Thyroid gland (tissue), 4 donors: Measurements from ENCODE around the gene KIRREL3. TPM values are rescaled to one million over a fixed set of nuclear protein-coding genes. Genes with fewer than 3 reads are reported as not detected.

ENCODE experiments used
- DNase-seq, 2 donors: peaks; one replicate each; pipeline ENCODE4 v3.0.0-alpha.2; 2019
- H3K27ac ChIP-seq, 3 donors: fragments of 200-600 bp; sonication (generic); 1 replicate in 2 of 3; 2 replicates in 1 of 3; pipeline ENCODE4 v1.5.1; 2016 to 2019; ENCODE audit warnings: mild to moderate bottlenecking in 1 of 3, moderate library complexity in 1 of 3
- H3K27me3 ChIP-seq: fragments of 200-600 bp; sonication (generic); one replicate; pipeline ENCODE4 v1.5.1; 2019
- H3K36me3 ChIP-seq, 2 donors: fragments of 200-600 bp; sonication (generic); one replicate each; pipeline ENCODE4 v1.5.1; 2016 to 2019
- H3K4me1 ChIP-seq, 2 donors: fragments of 200-600 bp; sonication (generic); one replicate each; pipeline ENCODE4 v1.5.1; 2017 to 2019
- H3K4me3 ChIP-seq, 3 donors: fragments of 200-600 bp; sonication (generic); replicated peaks in 1 of 3; 1 replicate in 2 of 3; 2 replicates in 1 of 3; pipeline ENCODE4 v1.5.1; 2016; ENCODE audit warnings: mild to moderate bottlenecking in 1 of 3
- H3K9me3 ChIP-seq: fragments of 200-600 bp; sonication (generic); one replicate; pipeline ENCODE4 v1.5.1; 2017
- CTCF ChIP-seq, 6 experiments: fragments of 200-600 bp in 3 of 6; fragments of 450-650 bp in 3 of 6; sonication (generic) in 3 of 6; IDR thresholded peaks; one replicate each; pipeline ENCODE4 v1.5.1; 2016 to 2019; ENCODE audit warnings: antibody characterized with exemption in 6 of 6, mild to moderate bottlenecking in 2 of 6, inconsistent platforms in 1 of 6, moderate library complexity in 1 of 6
- POLR2A ChIP-seq, 2 donors: fragments of 450-650 bp; IDR thresholded peaks; one replicate each; pipeline ENCODE4 v1.6.1; 2017; ENCODE audit warnings: antibody characterized with exemption in 2 of 2, mild to moderate bottlenecking in 2 of 2, moderate library complexity in 1 of 2
- WGBS, 2 donors: methylation state at CpG; one replicate each; pipeline ENCODE4 v1.1.5; 2017; 5-methylcytosine and 5-hydroxymethylcytosine counted together
- intact Hi-C: fragments of 100-400 bp; cut with DNase I; formaldehyde crosslinking; loops from one replicate; pipeline ENCODE4 v1.15.1; 2023
- total RNA-seq, 4 donors: library from RNA; depleted of rRNA; stranded (reverse); fragments of >200 nt; gene quantifications; one replicate each; pipeline ENCODE4 v1.2.3, GENCODE V29; 2016

KIRREL3 gene
- total RNA-seq, 4 donors from 2014 or later, result 0.78 TPM; not detected in 3

DNA sequence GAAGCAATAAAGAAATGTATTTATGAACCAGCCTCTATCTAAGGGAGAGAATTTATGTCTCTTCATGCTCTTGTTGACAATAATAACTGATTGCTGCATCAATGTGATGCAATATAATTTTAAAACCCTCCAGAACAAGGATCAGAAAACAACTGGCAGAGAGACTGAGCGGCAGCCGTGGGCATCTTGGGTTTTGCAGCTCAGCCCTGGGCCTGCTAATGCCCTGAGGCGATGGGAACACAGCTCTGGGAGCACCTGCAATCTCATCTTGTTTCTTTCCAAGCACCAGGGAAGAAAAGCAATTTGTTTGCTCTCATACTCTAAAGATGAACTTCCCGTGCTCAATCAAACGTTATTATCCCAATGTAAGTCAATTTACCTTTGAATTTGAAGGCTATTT, 399.4 kb downstream of the KIRREL3 start:
- no peak for DNase-seq
- WGBS, 2 donors, result 83 to 91% methylated on average over 5 of the region's 5 CpGs
- H3K36me3 ChIP-seq, result no peaks in the 10 kb centered on the region
- H3K4me3 ChIP-seq, result no peak overlapping the region
- H3K27ac ChIP-seq, result no peak overlapping the region
- TF ChIP-seq CTCF (IDR thresholded peaks at IDR 0.05), result no peak
- no peak for TF ChIP-seq POLR2A (IDR thresholded peaks at IDR 0.05)
- no peaks in the 10 kb centered on the region for H3K9me3 ChIP-seq
- H3K4me1 ChIP-seq, result no peaks in the 10 kb centered on the region
- intact Hi-C loops, result no loop called here
- no peaks in the 10 kb centered on the region for H3K27me3 ChIP-seq

GRCh38 chr11:126599217-126599897, 401.2 kb downstream of the KIRREL3 start:
- H3K27ac ChIP-seq, result no peak overlapping the region
- peaks cover 8 to 9% of the 10 kb centered on the region in 2 donors for H3K4me1 ChIP-seq
- no peaks in the 10 kb centered on the region for H3K27me3 ChIP-seq
- H3K4me3 ChIP-seq, result no peak overlapping the region
- H3K36me3 ChIP-seq, result no peaks in the 10 kb centered on the region
- H3K9me3 ChIP-seq, result no peaks in the 10 kb centered on the region
- 83 to 93% methylated on average over 7 of the region's 7 CpGs for WGBS, 2 donors
- TF ChIP-seq POLR2A (IDR thresholded peaks at IDR 0.05), result no peak
- no peak for TF ChIP-seq CTCF (IDR thresholded peaks at IDR 0.05)
- no peak for DNase-seq
- intact Hi-C loops, result no loop called here

DNA sequence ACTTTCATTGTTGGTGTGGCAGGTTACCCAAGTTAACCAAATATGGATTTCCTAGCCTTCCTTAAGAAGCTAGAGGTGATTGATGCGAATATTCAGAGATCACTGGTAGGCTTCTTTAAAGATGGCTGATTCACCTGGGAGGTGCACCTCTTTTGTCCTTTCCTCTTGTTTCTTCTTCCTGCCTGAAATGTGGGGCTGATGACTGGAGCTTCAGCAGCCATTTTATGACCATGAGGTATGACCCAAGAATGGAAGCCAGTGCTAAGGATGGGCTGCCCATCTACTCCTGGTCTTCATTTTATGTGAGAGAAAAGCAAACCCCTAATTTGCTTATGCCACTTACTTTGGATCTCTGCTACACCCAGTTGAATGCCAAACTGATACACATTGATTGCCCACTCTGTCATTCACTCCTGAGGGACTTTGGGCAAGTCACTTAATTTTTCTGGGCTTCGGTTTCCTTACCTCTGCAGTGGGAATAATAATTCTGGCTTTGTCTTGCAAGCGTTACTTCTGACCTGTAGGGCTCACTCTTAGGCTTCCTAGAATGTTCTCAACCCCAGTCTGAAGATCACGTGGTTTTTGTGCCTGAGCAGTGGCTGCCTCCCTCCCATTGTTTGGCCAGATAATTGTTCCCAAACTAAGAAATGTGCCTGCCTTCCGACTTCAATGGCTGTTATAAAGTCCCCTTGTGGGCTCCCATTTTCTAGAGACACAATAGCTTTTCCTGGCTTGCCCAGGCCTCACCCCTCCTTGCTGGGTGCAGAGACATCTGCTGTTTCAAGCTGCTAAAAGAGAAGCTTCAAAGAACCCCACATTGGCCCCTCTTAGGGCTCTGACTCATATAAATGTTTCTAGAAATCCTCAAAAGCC, 402.0 kb downstream of the KIRREL3 start:
- no peak overlapping the region for H3K27ac ChIP-seq
- intact Hi-C loops, result no loop called here
- no peak for DNase-seq
- TF ChIP-seq POLR2A (IDR thresholded peaks at IDR 0.05) (no peak), CTCF (IDR thresholded peaks at IDR 0.05) (no peak)
- H3K4me1 ChIP-seq, result peaks cover 8 to 9% of the 10 kb centered on the region in 2 donors
- 85 to 91% methylated on average over 5 of the region's 5 CpGs for WGBS, 2 donors
- H3K9me3 ChIP-seq, result no peaks in the 10 kb centered on the region
- no peak overlapping the region for H3K4me3 ChIP-seq
- H3K27me3 ChIP-seq, result no peaks in the 10 kb centered on the region
- no peaks in the 10 kb centered on the region for H3K36me3 ChIP-seq

GRCh38 chr11:126597041-126597440, 403.5 kb downstream of the KIRREL3 start:
- no peak for DNase-seq
- no peaks in the 10 kb centered on the region for H3K9me3 ChIP-seq
- H3K4me3 ChIP-seq, result no peak overlapping the region
- WGBS, 2 donors, result 82 to 86% methylated on average over 10 of the region's 10 CpGs
- H3K4me1 ChIP-seq, result peaks cover 8 to 9% of the 10 kb centered on the region in 2 donors
- no peaks in the 10 kb centered on the region for H3K36me3 ChIP-seq
- H3K27me3 ChIP-seq, result no peaks in the 10 kb centered on the region
- TF ChIP-seq CTCF (IDR thresholded peaks at IDR 0.05), result no peak
- no peak for TF ChIP-seq POLR2A (IDR thresholded peaks at IDR 0.05)
- intact Hi-C loops, result no loop called here
- no peak overlapping the region for H3K27ac ChIP-seq

DNA sequence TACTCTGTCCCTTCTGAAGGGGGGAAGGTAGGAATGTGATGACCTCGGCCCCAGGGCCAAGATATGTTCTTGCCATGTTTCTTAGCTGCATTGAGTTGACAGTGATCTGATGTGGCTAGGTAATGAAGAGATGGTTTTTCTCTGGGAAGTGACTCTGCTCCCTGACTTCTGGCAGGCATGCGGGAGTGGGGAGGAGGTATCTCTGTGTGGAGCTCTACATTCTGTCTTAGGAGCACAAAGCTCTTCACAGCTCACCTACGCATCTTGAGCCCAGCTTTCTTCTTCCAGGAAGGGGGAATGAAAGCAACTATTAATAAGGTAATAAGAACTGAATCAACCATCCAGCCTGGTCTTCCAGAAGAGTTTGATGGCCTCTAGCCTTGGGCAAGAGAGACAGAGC, 404.1 kb downstream of the KIRREL3 start:
- no peak for DNase-seq
- intact Hi-C loops, result no loop called here
- no peak overlapping the region for H3K27ac ChIP-seq
- 86 to 90% methylated on average over 3 of the region's 3 CpGs for WGBS, 2 donors
- H3K4me3 ChIP-seq, result no peak overlapping the region
- TF ChIP-seq CTCF (IDR thresholded peaks at IDR 0.05), result no peak
- no peak for TF ChIP-seq POLR2A (IDR thresholded peaks at IDR 0.05)
- no peaks in the 10 kb centered on the region for H3K9me3 ChIP-seq
- H3K4me1 ChIP-seq, result peaks cover 8 to 9% of the 10 kb centered on the region in 2 donors
- no peaks in the 10 kb centered on the region for H3K36me3 ChIP-seq
- no peaks in the 10 kb centered on the region for H3K27me3 ChIP-seq
